ENCODE results near the gene BATF.

BATF gene

DNA sequence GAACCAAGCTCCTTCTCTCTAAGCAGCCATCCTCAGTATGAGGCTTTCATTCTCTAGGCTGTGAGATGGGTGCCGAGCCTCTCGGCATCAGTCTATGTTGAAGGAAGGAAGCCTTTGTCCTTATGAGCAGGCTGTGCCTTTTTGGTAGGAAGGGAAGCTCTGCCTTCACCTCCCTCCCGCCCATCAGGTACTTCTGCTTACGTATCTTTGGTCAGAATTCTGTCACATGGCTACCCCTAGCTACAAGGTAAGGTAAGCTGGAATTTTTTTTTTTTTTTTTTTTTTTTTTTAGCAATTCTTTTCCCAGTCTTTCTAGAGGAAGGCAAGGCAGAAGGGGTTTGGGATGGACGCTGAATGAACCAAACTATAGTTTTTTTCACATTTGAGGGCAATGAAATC is 16.9 kb downstream of the BATF start:
- no peak overlapping the region for H3K27ac ChIP-seq
- TF ChIP-seq, protein P1, sequence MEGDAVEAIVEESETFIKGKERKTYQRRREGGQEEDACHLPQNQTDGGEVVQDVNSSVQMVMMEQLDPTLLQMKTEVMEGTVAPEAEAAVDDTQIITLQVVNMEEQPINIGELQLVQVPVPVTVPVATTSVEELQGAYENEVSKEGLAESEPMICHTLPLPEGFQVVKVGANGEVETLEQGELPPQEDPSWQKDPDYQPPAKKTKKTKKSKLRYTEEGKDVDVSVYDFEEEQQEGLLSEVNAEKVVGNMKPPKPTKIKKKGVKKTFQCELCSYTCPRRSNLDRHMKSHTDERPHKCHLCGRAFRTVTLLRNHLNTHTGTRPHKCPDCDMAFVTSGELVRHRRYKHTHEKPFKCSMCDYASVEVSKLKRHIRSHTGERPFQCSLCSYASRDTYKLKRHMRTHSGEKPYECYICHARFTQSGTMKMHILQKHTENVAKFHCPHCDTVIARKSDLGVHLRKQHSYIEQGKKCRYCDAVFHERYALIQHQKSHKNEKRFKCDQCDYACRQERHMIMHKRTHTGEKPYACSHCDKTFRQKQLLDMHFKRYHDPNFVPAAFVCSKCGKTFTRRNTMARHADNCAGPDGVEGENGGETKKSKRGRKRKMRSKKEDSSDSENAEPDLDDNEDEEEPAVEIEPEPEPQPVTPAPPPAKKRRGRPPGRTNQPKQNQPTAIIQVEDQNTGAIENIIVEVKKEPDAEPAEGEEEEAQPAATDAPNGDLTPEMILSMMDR (conservative IDR thresholded peaks at IDR 0.05) = no peak

DNA sequence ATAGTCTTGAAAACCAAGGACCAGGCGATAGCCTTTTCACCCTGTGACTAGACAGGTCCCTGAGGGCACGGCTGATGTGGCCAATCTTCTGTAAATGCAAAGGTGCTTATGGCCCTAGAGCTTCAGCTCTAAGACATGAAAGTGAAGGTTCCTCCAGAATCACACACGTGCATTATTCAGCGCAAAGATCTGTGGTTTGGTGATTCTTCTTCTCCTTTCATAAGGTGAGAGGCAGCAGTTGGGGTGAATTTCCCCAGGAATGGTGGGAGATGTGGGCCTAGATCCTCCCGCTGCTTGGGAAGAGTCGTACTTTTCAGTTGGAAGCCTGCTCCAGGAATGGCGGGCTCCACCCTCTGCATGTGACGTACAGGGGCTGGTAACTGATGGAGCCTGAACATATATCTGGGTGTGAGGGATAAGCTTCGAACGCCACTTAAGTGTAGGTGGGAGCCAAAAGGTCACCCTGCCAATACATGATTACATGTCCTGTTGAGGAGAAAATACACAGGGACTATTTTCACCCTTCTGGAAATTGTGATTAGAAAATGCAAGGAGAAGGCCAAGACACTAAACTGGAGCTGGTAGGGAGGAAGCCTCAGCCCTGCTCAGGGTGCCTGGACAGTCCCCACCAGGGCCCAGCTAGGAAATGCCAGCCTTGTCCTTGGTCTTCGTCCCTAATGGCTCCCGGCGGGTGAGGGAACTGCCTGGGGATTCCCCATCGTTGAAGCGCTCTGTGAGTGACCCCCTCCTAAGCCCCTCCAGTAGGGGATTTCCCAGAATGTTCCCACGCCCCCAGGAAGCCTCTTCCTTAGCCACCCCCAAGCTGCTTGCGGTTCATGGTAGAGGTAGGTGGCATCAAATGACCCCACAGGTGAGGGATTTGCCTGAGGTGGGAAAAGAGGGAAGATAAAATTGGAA is 17.6 kb downstream of the BATF start:
- TF ChIP-seq, protein P1 (conservative IDR thresholded peaks at IDR 0.05) = no peak
- H3K27ac ChIP-seq = no peak overlapping the region

DNA sequence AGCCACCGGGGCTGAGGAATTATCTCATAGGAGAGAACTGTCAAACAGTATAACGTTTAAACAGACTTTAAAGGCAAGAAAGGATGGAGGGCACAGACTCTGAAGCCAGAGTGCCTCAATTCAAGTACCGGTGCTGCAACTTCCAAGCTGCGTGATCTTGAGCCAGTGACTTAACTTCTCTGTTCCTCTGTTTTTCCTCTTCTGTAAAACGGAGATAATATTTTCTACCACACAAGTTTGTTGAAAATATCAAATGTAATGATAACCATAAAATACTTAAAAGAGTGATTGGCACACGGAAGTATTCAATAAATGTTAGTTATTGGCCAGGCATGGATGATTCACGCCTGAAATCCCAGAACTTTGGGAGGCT is 18.2 kb downstream of the BATF start:
- TF ChIP-seq, protein P1 (conservative IDR thresholded peaks at IDR 0.05) = no peak
- no peak overlapping the region for H3K27ac ChIP-seq

DNA sequence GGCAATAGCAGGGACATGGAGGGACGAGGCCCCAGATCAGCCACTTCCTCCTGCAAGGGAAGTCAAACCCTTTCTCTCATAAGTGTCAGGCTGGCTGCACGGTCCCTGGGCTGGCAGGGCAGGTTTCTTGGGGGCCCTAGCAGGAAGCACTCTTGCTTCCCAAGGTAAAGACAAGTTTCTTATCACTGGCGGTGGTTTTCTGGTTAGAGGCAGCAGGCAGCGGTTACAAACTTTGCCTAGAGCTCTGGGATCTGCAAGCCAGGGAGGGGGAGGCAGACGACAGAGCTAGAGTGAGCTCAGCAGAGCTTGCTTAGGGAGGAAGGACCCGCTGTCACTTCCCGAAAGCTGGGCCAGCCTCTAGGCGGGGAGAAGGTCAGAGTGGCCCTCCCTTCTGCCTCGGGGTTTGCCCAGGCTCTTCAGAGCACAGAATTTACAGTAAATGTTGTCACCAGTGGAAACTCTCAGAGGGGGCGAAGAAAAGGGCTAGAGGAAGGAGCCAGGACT is 20.4 kb downstream of the BATF start:
- TF ChIP-seq, protein P1 (conservative IDR thresholded peaks at IDR 0.05) = no peak
- no peak overlapping the region for H3K27ac ChIP-seq

DNA sequence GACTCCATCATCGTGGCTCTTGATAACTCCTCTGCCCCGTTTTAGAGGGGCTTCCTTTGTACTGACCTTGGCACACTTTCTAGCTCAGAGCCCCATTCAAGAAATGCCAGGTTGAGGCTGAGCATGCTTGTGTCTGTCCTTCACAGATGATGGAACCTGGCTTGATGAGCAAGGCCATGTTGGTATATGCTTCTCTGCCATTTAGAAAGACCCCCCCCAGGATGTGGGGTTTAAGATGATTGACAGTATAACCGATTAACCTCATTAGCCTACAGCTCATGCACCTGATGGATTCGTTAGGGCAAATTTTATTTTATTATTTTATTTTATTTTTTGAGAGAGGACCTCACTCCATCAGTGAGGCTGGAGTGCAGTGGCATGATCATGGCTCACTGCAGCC is 21.0 kb downstream of the BATF start:
- no peak overlapping the region for H3K27ac ChIP-seq
- TF ChIP-seq, protein P1 (conservative IDR thresholded peaks at IDR 0.05) = no peak

DNA sequence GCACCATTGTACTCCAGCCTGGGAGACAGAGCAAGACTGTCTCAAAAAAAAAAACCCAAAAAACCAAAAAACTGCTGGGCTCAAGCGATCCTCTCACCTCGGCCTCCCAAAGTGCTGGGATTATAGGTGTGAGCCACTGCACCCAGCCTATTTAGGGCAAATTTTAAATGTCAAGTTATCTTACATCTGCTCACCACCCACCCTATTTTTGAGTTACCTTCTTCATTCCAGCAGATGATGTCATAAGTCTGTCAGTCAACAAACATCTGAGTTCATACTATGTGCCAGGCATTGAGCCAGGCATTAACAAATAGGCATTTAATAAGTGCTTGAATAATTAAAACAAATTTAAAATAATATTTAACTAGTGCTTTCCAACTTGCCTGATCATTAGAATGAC is 21.5 kb downstream of the BATF start:
- H3K27ac ChIP-seq = no peak overlapping the region
- TF ChIP-seq, protein P1 (conservative IDR thresholded peaks at IDR 0.05) = no peak

DNA sequence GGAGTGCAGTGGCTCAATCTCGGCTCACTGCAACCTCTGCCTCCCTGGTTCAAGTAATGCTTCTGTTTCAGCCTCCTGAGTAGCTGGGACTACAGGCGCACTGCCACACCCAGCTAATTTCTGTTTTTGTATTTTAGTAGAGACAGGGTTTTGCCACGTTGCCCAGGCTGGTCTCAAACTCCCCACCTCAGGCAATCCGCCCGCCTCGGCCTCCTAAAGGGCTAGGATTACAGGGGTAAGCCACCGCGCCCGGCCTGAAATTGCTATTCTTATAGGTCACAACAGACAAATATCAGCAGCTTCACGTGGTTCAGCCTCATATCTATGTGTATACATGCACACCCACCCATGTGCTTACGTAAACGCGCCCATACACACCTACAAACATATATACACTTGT is 23.6 kb downstream of the BATF start:
- TF ChIP-seq, protein P1 (conservative IDR thresholded peaks at IDR 0.05) = no peak
- H3K27ac ChIP-seq = no peak overlapping the region

All from VCaP (cell line).